ENCODE results near the gene SPSB2.
A peak's percentile ranks its signal among the peaks of the same experiment; 100 is the strongest.

SPSB2 gene

DNA sequence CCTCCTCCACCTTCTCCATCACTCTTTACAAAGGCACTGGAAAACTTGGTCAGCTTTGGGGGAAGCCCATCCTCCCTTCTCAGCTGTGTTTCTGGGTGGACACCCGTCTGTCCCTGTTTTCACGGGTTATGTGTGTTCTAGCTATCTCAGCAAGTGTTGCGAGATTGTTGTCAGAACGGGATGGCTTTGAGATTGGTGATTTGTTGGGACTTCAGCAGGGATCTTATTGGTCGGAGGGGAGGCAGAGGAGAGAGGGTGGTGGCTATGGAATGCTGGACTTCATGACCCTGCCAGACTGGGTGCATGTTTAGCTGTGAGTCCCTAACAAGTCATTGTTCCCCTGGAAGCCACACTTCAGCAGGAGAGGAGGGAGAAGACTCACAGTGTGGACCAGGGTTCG lies 19.1 kb downstream of the SPSB2 start:
- TF ChIP-seq, protein P1, sequence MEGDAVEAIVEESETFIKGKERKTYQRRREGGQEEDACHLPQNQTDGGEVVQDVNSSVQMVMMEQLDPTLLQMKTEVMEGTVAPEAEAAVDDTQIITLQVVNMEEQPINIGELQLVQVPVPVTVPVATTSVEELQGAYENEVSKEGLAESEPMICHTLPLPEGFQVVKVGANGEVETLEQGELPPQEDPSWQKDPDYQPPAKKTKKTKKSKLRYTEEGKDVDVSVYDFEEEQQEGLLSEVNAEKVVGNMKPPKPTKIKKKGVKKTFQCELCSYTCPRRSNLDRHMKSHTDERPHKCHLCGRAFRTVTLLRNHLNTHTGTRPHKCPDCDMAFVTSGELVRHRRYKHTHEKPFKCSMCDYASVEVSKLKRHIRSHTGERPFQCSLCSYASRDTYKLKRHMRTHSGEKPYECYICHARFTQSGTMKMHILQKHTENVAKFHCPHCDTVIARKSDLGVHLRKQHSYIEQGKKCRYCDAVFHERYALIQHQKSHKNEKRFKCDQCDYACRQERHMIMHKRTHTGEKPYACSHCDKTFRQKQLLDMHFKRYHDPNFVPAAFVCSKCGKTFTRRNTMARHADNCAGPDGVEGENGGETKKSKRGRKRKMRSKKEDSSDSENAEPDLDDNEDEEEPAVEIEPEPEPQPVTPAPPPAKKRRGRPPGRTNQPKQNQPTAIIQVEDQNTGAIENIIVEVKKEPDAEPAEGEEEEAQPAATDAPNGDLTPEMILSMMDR (IDR thresholded peaks at IDR 0.05; ENCODE audit: extremely low read depth, missing control alignments), result no peak
- DNase-seq (ENCODE audit: low spot score), result no peak

DNA sequence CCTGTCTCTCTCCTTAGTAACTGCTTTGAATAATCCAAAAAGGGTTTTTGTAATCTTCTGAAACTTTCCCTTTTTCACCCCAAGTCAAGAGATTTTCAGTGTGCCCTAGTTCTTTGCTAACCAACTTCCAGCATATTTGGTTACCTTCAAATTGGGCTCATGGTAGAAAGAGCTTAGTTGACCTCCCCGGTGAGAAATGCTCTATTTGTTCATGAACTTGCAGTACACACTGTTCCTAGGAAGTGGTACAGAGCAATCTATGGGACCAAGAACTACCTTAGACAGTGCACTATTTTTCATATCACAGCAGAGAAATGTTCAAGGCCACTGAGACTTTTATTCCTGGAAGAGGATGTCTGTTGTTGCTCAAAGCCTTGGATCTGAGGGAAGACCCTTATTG lies 19.5 kb downstream of the SPSB2 start:
- no peak for DNase-seq (ENCODE audit: low spot score)
- TF ChIP-seq, protein P1 (IDR thresholded peaks at IDR 0.05; ENCODE audit: extremely low read depth, missing control alignments), result no peak

DNA sequence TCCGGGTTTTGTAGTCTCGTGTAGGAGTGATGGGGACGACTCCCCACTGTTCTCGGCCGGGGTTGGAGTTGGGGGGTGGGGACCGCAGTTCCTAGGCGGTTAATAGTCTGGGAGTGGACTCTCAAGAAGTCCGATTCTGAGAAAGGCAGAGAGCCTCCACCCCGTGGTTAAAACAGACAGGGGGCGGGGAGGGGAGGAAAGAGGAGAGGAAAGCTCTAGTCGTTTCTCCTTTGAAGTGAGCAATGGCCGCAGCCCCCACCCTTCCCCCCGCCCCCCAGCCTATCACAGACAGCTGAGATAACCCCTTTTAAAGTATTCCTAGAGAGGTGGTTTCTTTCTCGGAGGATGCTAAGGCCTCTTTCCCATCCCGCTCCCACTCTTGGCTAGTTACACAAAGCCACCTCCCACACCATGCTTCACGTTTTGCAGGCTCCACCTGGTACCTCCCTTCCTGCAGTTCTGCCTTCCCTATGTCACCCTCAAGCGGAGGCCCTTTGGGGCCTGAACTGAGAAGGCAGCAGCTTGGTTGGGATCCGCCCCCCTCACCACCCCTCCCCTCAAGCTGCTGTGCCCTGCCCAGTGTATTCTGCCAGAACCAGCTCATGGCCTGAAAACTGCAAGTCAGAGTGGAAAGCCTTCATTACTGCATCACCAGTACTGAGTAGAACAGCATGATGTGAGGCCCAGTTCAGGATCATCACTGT lies 20.3 kb downstream of the SPSB2 start:
- TF ChIP-seq, protein P1 (IDR thresholded peaks at IDR 0.05; ENCODE audit: extremely low read depth, missing control alignments), result no peak
- no peak for DNase-seq (ENCODE audit: low spot score)

DNA sequence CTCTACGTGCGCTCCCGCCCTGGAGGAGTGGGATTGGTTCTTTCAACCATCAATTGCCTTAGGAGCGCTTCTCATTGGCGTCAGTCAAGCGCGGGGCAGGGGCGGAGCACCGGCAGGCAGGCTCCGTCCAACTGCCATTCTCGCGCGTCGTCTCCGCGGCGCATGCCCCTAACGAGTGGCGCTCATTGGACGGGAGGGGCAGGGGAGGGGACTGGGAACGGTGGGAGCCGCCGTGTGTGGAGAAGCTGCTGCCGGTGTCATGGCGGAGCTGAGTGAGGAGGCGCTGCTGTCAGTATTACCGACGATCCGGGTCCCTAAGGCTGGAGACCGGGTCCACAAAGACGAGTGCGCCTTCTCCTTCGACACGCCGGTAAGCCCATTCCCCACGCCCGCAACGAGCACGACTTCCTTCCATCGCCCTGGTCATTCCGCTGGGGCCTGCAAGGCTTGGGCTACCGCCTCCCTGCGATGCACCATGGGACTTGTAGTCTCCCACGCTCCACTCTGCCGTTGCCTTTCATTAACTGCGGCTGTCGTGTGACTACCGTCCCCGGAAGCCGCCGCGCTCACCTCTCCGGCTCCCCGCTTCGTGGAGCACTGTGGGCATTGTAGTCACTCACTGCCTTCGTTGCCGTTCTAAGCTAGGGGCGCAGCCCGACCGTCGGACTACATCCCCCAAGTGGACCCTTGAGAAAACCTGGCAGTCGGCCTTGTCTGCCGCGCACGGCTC lies 21.0 kb downstream of the SPSB2 start, which contains the start of gene USP5:
Gene USP5, plus strand, starts transcription at position 230 of the 730 bp plus-strand sequence. Its CDS starts 30 bp downstream, at position 260.
- DNase-seq (ENCODE audit: low spot score), result peak; percentile 93
- TF ChIP-seq, protein P1 (IDR thresholded peaks at IDR 0.05; ENCODE audit: extremely low read depth, missing control alignments), result no peak

DNA sequence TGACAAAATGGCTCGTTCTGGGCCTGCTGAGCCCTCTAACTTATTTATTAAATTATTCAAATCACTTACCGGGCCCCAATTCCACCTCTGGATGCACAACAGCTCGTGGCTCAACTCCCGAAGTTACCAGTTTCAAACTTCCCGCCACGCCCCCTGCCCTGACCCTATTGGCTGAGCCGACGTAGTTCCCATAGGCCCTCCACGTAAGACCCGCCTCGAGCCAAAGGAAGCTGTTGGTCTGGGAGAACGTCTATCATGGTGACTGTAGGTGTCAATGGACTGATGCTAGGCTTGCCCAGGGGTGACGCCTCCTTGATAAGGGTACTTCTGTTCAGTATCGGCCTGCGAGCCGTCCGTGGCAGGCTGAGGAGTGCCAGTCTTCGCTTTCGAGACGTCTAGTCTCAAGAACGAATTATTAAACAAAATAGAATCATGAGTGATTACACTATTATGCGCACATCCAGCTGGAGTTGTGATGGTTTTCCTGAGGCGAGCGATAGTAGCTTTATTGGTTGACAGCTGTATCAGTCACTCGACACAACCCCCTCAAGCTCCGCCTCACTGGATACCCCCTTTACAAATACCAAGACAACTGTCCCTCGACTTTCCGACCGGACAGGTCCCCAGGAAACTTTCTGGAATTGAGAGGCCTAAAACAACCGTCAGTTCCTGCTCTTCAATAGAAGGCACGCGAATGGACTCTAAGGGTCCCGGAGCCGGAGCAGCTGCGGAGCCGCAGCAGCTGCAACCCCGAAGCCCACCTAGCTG lies 21.8 kb downstream of the SPSB2 start, which contains the start of gene CDCA3:
Gene CDCA3, minus strand, starts transcription at position 134 of the 768 bp plus-strand sequence. CDS start 334 bp downstream, outside the sequence.
- DNase-seq (ENCODE audit: low spot score), result peak; percentile 99
- TF ChIP-seq, protein P1 (IDR thresholded peaks at IDR 0.05; ENCODE audit: extremely low read depth, missing control alignments), result no peak

DNA sequence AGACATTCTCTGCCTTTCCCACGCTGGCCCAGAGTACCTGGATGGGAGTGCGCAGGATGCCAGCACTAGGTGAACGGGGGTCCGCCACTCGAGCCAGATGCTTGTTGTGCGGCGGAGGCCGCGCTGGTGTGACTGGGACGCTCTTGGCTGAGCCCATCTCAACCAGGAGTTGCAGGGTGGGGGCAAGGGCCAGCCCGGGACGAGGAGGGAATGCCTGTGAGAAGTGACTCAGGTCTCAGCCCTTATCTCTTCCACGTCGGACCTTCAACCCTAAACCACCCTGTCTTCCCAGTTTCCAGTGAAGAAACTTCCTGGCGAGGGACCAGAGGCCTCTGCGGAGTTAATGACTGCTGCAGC lies 22.3 kb downstream of the SPSB2 start:
- DNase-seq (ENCODE audit: low spot score), result no peak
- TF ChIP-seq, protein P1 (IDR thresholded peaks at IDR 0.05; ENCODE audit: extremely low read depth, missing control alignments), result no peak
